Renal pelvis (tissue), 4 donors: ENCODE data around the gene ARSA. TPM values are rescaled to one million over a fixed set of nuclear protein-coding genes. Genes with fewer than 3 reads are reported as not detected.
"Not testable (repeated sequence)": the region's sequence is repeated elsewhere in the genome, so short reads cannot be mapped to it uniquely, and the experiment has no call there.

ENCODE experiments used
- DNase-seq: peaks from one replicate; pipeline ENCODE4 v3.0.0-alpha.2; 2013
- polyA plus RNA-seq, 3 donors: library from polyadenylated mRNA; unstranded; fragments of 120-200 nt; gene quantifications; one replicate each; pipeline ENCODE4 v1.2.1, GENCODE V29; 2013; ENCODE audit not compliant: insufficient read length in 3 of 3

ARSA gene
- polyA plus RNA-seq, 3 donors: 15.3 to 23.7 (median 20.4) TPM

GRCh38 chr22:50624347-50625130, 3.4 kb downstream of the ARSA start:
- DNase-seq: no peak

DNA sequence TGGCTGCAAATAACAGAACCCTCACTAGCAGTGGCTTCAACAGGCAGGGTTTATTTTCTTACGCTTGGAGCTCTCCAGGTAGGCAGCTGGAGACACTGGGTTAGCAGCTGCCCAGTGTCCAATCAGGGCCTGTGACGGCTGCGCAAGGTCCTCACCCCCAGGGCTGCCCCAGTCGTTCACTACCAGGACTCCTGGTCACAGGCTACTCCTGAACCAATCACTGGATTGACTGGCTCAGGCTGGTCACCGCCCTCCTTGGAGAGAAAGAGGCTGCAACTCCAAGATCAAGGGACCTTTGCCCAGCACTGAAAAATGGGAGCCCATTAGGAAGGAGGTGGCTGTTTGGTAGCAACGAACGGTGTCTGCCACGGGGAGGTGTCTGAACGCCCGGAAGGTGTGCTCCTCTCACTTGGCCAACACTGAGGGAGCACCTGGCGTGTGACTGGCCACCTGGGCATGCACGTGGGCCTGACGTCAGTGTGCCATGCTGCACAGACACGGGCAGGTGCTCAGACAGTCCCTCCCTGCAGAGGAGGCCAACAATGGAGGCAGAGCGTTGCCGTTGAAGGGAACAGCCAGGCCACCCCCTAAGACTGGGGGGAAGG, 5.1 kb downstream of the ARSA start:
- no peak for DNase-seq

DNA sequence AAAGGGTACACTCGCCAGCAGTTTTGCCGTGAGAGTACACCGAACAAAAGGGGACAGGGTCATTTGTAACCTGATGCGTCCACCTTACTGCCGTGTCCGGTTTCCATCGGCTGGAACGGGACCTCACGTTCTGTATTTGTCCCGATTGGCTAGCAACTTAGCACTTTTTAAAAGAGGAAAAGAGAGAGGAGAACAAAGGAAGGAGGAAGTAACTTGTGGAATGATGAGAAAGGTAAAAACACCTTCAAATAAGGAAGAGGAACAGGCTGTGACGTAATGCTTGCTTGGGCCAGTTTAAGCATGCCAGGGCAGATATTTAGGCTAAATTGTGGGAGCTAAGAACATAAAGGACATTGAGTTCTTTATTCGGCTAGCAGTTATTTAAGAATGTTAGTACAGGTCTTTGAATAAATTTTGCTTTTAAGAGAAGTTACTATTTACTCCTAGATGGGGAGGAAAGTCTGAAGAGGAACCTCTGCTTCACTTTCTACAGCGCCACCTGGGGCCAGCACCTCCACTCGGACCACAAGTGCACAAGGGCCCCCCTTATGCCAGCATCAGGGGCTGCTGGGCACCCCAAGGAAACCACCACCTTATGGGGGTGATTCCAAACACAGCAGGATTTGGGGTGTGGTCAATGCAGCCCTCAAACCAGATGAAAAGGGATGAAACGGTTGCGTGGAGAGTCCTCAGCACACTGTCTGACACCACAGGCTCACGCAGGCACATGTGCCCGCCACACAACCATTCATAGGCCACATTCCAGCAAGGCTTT, 5.8 kb downstream of the ARSA start:
- DNase-seq: no peak

GRCh38 chr22:50621356-50621880, 6.5 kb downstream of the ARSA start:
- no peak for DNase-seq

- no peak for DNase-seq
Measured at GRCh38 chr22:50620593-50621355, 7.2 kb downstream of the ARSA start.

DNA sequence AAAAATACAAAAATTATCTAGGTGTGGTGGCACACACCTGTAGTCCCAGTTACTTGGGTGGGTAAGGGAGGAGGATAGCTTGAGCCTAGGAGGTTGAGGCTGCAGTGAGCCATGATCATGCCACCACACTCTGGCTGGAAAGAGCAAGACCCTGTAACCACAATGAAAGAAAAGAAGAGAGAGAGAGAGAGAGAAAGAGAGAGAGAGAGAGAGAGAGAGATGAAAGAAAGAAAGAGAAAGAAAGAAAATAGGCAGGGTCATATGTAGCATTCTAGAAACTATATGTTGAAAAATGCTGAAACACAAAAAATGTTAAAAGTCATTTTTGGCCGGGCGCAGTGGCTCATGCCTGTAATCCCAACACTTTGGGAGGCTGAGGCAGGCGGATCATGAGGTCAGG, 13.7 kb downstream of the ARSA start:
- not testable (repeated sequence) for DNase-seq

DNA sequence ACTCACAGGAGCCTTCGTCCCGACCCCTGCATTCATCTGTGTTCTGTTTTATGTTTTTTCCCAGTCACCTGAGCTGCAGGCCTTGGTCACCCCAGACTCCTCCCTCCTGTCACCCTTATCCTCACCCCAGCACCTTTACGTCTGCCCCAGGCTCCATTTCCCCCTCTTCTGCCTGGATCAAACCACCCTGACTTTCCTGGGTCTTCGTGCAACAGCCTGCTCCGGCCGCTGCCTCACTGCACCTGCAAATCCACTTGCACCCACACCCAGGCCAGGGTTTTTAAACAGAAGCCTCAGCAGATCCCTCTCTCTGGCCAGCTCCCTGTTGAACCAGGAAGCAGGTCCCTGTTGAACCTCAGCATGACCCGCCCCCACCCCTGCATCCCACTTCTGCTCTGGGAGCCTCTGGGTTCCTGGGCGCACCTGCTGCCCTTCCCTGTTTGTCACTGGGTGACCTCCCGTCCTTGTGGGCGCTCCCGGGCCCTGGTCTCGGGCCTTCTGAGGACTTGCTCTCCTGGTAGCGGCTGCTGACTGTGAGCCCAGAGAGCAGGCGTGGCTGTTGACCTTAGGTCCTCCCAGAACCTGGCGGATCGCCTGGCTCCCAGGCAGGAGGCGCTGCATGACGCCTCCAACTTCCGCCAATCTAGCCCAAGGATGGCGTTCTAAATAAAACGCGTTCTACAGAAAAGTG, 14.5 kb downstream of the ARSA start:
- DNase-seq: no peak

- DNase-seq: no peak
Measured at GRCh38 chr22:50612528-50613221, 15.3 kb downstream of the ARSA start.

DNA sequence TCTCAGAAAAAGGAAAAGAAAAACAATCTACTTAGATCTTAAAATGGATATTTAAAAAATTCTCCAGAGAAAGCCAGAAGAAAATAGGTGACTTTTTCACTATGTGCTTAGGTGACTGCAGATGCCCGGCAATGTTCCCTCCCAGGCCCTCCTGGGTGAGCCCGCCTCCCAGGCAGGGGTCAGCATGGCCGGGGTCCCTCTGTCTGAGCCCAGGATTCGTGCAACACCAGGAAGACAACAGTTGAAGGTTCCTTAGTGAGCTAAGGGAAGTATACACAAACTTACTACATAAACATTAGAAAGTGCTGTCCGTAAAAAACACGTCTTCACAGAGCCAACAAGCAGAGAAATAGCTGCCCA, 15.8 kb downstream of the ARSA start:
- DNase-seq: no peak

DNA sequence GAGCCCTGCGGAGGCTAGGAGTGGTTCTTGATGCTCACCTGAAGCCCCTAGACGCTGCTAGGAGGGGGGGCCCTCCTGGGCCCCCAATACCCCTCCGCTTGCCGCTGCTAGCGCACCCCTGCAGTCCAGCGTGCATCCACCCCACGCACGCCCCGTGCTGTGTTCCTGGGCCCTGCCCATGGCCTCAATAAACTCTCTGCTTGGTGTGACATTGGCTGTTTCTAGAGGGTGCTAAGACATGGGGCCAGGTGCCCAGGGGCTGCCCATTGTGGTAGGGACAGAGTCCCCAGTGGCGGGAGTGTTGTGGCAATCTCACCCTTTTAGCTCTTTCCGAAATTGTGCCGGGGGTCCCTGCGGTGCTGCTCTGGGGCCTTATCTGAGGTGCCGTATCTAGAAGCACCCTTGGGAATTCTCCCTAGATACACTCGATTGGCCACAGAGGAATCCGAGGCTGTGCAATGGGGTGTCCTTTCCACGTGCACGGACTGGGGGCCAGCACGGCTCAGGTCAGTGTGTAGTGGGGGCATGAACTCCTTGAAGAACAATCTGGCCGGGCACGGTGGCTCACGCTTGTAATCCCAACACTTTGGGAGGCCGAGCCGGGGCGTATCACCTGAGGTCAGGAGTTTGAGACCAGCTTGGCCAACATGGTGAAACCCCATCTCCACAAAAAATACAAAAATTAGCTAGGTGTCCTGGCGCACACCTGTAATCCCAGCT, 16.5 kb downstream of the ARSA start:
- DNase-seq: no peak

DNA sequence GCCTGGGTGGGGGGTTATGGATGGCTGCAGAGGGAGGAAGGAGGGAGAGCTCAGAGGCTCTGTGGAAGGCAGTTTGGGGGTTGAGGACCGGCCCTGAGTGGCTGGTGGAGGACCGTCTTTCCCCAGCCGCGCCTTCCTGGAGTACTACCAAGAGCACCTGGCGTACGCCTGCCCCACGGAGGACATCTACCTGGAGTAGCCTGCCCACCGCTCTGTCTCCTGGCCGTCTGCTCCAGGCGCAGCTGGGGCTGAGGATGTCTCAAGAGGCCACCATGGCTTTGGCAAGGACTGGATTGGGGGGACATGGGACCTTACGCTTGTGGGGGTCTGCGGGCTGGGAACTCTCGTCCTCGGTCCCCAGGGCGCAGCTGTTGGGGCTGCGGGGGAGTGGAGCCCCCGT, 17.4 kb downstream of the ARSA start:
- DNase-seq: no peak

DNA sequence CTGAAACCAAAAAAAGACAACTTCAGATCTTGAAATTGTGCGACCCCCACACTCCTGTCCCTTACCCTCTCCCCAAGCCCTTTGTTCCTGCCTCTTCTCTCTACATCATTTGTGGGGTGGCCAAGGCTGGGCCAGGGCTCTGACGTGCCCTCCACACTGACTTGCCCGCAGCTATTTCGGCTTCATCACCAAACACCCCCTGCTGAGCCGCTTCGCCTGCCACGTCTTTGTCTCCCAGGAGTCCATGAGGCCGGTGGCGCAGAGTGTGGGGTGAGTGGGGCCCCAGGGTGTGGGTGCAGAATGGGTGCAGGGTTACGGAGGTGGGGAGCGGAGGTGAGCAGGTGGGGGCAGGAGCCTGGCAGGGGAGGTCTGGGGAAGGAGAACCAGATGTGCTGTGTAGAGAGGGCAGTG, 17.9 kb downstream of the ARSA start:
- no peak for DNase-seq

GRCh38 chr22:50609599-50609998, 18.4 kb downstream of the ARSA start:
- no peak for DNase-seq

DNA sequence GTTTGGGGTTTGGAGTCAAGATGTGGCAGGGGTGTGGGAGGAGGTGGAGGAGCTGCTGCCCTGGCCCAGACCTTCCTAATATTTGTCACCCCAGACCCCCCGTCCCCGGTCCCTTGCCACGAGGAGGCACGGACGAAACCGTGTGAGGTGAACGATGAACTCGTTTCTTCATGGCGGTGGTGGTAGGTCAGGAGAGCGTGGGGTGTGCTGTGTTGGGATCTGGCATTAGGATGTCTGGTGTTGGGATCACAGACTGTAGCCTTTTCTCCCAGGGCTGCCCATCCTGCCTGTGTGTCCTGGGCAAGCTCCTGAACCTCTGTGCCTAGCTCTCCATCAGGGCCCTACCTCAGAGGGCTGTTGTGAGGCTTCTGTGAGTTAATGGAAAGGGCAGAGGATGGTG, 19.0 kb downstream of the ARSA start:
- DNase-seq: no peak

- DNase-seq: not testable (repeated sequence)
Measured at GRCh38 chr22:50608058-50608840, 19.7 kb downstream of the ARSA start.

DNA sequence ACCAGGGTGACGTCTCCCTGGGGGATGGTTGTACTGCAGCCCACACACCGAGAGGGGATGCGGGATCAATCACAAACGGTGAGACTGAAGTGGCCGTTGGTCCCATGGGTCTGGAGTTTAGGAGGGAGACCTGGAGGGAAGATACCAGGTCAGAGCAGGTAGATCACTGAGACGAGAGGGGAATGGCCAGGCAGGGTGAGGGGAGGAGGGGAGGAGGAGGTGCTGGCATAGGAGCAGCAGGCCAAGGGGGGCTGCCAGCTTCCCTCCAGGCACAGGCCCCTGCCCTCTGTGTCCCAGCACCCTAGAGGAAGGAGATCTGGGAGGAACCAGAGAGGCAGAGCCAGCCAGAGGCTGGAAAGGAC, 20.3 kb downstream of the ARSA start:
- no peak for DNase-seq

GRCh38 chr22:50606946-50607658, 20.9 kb downstream of the ARSA start:
- DNase-seq: no peak

DNA sequence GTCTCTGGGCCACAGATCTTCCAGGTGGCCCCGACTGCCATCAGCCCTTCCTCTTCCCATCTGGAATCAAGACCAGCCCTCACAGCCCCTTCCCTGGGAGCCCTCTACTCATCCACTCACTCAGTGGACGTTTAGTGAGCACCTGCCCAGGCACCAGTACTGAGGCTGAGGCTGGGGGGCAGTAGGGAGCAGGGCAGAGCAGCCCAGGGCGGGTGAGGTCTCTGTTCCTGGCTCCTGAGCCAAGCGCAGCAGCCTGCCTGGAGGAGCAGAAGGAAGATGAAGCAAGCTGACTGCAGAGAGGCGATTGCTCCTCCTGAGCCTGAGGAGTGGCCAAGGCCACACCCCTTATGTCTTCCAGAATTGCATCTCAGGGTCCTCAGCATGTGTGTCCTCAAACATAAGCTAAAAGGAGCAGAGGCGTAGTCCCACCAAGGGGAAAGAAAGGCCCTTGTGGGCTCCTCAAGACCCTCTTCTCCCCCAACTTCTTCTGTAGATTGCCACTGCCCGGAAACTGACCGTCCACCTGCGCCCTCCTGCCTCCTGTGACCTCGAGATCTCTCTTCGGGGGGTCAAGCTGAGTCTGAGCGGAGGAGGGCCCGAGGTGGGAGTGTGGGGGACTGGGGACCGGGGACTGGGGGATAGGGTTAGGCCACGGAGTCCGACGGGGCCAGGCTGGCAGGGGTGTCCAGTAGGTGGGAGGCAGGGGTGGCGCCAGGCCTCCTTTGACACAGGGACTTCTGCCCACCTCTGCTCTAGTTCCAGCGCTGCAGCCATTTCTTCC, 21.6 kb downstream of the ARSA start:
- no peak for DNase-seq
